ENCODE measurements around the gene HPCAL4. TPM values are rescaled to one million over a fixed set of nuclear protein-coding genes. Genes with fewer than 3 reads are reported as not detected.

HPCAL4 gene
- total RNA-seq (ENCODE audit: low replicate concordance) = 0.13 and 0.19 TPM in 2 replicates

DNA sequence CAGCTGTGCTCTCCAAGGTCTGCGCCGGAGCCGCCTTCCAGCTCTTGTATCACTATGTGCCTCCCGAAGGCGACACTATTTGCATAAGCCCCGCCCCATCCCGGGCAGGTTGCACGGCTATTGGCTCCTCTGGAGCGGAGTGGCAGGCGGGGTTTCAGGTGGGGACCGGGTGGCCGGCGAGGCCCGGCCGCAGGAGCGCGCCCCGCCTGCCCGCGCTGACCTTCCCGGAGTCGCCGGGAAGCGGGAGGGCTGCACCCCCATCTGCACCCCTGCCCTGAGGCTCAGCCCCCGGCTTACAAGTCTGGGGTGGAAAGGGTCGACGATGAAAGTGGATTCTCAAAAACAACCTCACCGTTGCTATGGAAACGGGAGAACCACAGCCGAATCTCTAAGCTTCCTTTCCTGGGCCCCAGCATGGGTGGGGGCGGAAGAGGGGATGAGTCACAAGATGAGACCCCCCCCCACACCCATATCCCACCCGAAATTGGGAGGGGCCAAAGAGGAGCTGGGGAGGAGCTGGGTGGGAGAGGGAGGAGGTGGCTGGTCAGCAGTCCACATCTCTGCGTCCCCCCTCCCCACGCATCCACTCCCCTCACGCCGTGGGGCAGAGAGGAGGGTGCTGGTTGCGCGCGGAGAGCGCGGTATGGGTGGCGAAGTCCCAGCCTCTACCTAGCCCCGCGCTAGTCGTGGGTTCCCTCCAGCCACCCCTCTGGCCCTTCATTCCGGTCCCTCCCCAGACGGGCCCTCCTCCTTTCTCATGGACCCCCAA lies at the start of gene HPCAL4:
TSS of gene HPCAL4 (minus strand) at position 51 of the 769 bp plus-strand sequence. CDS start 6,830 bp downstream, outside the sequence.
- H3K36me3 Mint-ChIP-seq = no peaks in the 10 kb centered on the region
- H3K4me3 ChIP-seq = peak within 1 kb of the TSS; percentile 32

DNA sequence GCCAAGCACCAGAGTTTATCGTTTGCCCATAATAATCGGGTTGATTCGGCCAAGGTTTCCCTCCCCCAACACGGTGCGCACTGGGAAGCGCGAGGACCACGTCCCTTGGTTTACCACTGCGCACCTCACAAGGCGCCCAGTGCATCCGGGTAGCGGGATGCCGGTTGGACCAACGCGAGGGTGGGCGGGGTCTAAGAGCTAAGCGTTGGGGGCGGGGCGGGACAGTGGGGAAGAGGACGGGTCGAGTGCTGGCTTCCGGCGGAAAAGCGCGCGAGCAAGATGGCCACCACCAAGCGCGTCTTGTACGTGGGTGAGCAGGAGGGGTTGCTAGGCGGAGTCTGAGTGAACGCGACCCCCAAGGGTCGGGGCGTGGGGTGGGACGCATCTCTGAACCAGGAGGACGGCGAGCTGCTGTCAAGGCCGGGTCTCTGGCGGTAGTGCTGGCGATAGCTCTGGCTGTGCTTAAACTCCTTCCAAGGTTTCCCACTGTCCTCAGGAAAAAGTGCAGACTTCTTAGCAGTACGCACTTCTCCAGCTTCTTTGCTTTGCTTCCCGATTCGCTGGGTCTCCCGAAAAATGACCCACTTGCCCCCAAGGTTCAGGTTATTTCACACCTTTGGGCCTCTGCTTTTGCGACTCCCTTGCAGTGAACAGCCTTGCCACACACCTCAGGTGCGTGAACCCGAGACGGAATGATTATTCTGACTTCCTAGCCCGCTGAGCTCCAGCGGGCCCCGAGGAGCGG lies 47.6 kb upstream of the HPCAL4 start, which contains the start of gene PPIE:
TSS of gene PPIE (plus strand) at position 261 of the 745 bp plus-strand sequence. CDS start at position 280, 19 bp downstream.
- Mint-ChIP-seq H3K4me3 (peak within 1 kb of the TSS; percentile 96), H3K4me1 (peaks cover 15% of the 10 kb centered on the region), H3K36me3 (peaks cover 4% of the 10 kb centered on the region), H3K27me3 (ENCODE audit: insufficient read depth, low read depth) (peaks cover 7% of the 10 kb centered on the region), H3K9me3 (no peaks in the 10 kb centered on the region), H3K27ac (peak within 1 kb of the TSS; percentile 95)
- peaks cover 3% of the 10 kb centered on the region for H4K20me1 ChIP-seq (ENCODE audit: low read depth)
- DNase-seq (ENCODE audit: low spot score) = peak; percentile 95
- TF ChIP-seq, protein P1, sequence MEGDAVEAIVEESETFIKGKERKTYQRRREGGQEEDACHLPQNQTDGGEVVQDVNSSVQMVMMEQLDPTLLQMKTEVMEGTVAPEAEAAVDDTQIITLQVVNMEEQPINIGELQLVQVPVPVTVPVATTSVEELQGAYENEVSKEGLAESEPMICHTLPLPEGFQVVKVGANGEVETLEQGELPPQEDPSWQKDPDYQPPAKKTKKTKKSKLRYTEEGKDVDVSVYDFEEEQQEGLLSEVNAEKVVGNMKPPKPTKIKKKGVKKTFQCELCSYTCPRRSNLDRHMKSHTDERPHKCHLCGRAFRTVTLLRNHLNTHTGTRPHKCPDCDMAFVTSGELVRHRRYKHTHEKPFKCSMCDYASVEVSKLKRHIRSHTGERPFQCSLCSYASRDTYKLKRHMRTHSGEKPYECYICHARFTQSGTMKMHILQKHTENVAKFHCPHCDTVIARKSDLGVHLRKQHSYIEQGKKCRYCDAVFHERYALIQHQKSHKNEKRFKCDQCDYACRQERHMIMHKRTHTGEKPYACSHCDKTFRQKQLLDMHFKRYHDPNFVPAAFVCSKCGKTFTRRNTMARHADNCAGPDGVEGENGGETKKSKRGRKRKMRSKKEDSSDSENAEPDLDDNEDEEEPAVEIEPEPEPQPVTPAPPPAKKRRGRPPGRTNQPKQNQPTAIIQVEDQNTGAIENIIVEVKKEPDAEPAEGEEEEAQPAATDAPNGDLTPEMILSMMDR (IDR thresholded peaks at IDR 0.05) = no peak
- no peak for TF ChIP-seq EZH2 (IDR thresholded peaks at IDR 0.05)
- peak; percentile 31 for TF ChIP-seq EZH2phosphoT487 (IDR thresholded peaks at IDR 0.05)
- no peaks in the 10 kb centered on the region for H3K9me3 ChIP-seq (ENCODE audit: low read depth)
- peak within 1 kb of the TSS; percentile 86 for H2AFZ ChIP-seq (replicated peaks)
- H3K9ac ChIP-seq = peak within 1 kb of the TSS; percentile 72
- peak within 1 kb of the TSS; percentile 92 for H3K4me2 ChIP-seq
- peaks cover 44% of the 10 kb centered on the region for H3K27me3 ChIP-seq
- peak within 1 kb of the TSS; percentile 87 for H3K4me3 ChIP-seq
- H3K79me2 ChIP-seq (ENCODE audit: low read depth) = peaks cover 14% of the 10 kb centered on the region
- peaks cover 5% of the 10 kb centered on the region for H3K36me3 ChIP-seq
- H3K27ac ChIP-seq = no peak within 1 kb of the TSS
- no peaks in the 10 kb centered on the region for H3F3A ChIP-seq (ENCODE audit: low read depth)
- peaks cover 7% of the 10 kb centered on the region for H3K4me1 ChIP-seq

More for the DNA sequence above, at the start of gene HPCAL4:
- Mint-ChIP-seq H3K27ac (no peak within 1 kb of the TSS), H3K4me1 (peaks cover 31% of the 10 kb centered on the region), H3K27me3 (ENCODE audit: insufficient read depth, low read depth) (peaks cover 43% of the 10 kb centered on the region), H3K4me3 (peak within 1 kb of the TSS; percentile 75), H3K9me3 (no peaks in the 10 kb centered on the region)
- H3K9me3 ChIP-seq (ENCODE audit: low read depth) = no peaks in the 10 kb centered on the region
- H3K4me1 ChIP-seq = peaks cover 7% of the 10 kb centered on the region
- no peaks in the 10 kb centered on the region for H3K36me3 ChIP-seq
- TF ChIP-seq EZH2 (IDR thresholded peaks at IDR 0.05) (peak; percentile 18), EZH2phosphoT487 (IDR thresholded peaks at IDR 0.05) (peak; percentile 42)
- TF ChIP-seq, protein P1 (IDR thresholded peaks at IDR 0.05) = no peak
- DNase-seq (ENCODE audit: low spot score) = peak; percentile 99
- H3K27me3 ChIP-seq = peaks cover 100% of the 10 kb centered on the region
- no peak within 1 kb of the TSS for H3K9ac ChIP-seq
- peaks cover 36% of the 10 kb centered on the region for H4K20me1 ChIP-seq (ENCODE audit: low read depth)
- H3K27ac ChIP-seq = no peak within 1 kb of the TSS
- peak within 1 kb of the TSS; percentile 74 for H3K4me2 ChIP-seq
- no peaks in the 10 kb centered on the region for H3F3A ChIP-seq (ENCODE audit: low read depth)
- H2AFZ ChIP-seq (replicated peaks) = peak within 1 kb of the TSS; percentile 11
- no peaks in the 10 kb centered on the region for H3K79me2 ChIP-seq (ENCODE audit: low read depth)

DNA sequence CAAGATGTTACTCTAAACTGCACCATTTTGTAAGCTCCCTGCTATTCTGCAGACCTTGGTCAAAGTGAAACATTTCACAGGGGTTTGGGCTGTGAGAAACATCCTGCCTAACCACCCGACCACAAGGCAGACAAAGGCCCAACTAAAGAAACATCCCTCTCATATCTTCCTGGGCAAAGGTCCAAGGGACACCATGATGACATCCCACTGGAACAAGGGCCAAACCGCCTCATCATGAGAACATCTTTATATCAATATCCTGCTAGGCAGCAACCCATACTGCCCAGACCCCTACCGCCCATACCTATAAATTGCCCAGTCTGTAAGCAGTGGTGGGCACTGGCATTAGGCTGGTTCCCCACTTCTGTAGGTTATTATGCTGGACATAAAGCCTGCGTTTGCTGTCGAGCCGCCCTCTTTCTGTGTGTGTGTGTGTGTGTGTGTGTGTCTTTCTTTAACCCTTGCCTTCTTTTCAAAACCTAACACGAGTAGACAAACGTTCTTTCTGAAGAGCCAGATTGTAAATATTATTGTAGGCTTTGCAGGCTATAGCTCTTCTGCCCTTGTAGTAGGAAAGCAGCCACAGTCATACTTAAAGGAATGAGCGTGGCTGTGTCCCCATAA lies 46.4 kb upstream of the HPCAL4 start:
- Mint-ChIP-seq H3K4me3 (peak overlapping the region; percentile 96), H3K36me3 (peaks cover 4% of the 10 kb centered on the region), H3K4me1 (peaks cover 17% of the 10 kb centered on the region), H3K27me3 (ENCODE audit: insufficient read depth, low read depth) (peaks cover 7% of the 10 kb centered on the region), H3K27ac (no peak overlapping the region), H3K9me3 (no peaks in the 10 kb centered on the region)
- Histone ChIP-seq H3K4me2 (no peak overlapping the region), H3K27ac (no peak overlapping the region), H3K4me1 (peaks cover 7% of the 10 kb centered on the region), H3F3A (ENCODE audit: low read depth) (no peaks in the 10 kb centered on the region), H3K36me3 (peaks cover 5% of the 10 kb centered on the region), H3K4me3 (no peak overlapping the region), H3K9me3 (ENCODE audit: low read depth) (no peaks in the 10 kb centered on the region), H3K79me2 (ENCODE audit: low read depth) (peaks cover 14% of the 10 kb centered on the region), H2AFZ (replicated peaks) (no peak overlapping the region), H3K27me3 (peaks cover 56% of the 10 kb centered on the region), H4K20me1 (ENCODE audit: low read depth) (peaks cover 3% of the 10 kb centered on the region), H3K9ac (no peak overlapping the region)
- DNase-seq (ENCODE audit: low spot score) = no peak
- TF ChIP-seq, protein P1 (IDR thresholded peaks at IDR 0.05) = no peak
- peak; percentile 16 for TF ChIP-seq EZH2 (IDR thresholded peaks at IDR 0.05)

Measured in neural progenitor cell (in vitro differentiated cells).